ENCODE measurements around the gene RNF157. TPM values are rescaled to one million over a fixed set of nuclear protein-coding genes. Genes with fewer than 3 reads are reported as not detected.

The RNF157 gene
- total RNA-seq, 4 donors from 2014 or later: 1.7 to 6.6 (median 4.7) TPM

- intact Hi-C loops (cut with DNase I): no loop called here
- Histone ChIP-seq H3K4me3 (replicated peaks in 1 of 3) (no peak overlapping the region), H3K4me1 (peaks cover 33 to 52% of the 10 kb centered on the region in 2 donors), H3K27ac (no peak overlapping the region), H3K9me3 (no peaks in the 10 kb centered on the region), H3K36me3 (no peaks in the 10 kb centered on the region), H3K27me3 (no peaks in the 10 kb centered on the region)
- DNase-seq: no peak
- WGBS, 2 donors: 62 to 63% methylated on average over 10 of the region's 10 CpGs
- no peak for TF ChIP-seq CTCF (IDR thresholded peaks at IDR 0.05)
- TF ChIP-seq POLR2A (IDR thresholded peaks at IDR 0.05): no peak
These were observed 98.2 kb downstream of the RNF157 start for GRCh38 chr17:76142039-76142584.

- Histone ChIP-seq H3K36me3 (no peaks in the 10 kb centered on the region), H3K27ac (no peak within 1 kb of the TSS), H3K27me3 (no peaks in the 10 kb centered on the region), H3K4me1 (peaks cover 33 to 52% of the 10 kb centered on the region in 2 donors), H3K4me3 (replicated peaks in 1 of 3) (peak within 1 kb of the TSS in 2 of 3 donors; percentile 25 to 38), H3K9me3 (no peaks in the 10 kb centered on the region)
- peak; percentile 94 to 96 for DNase-seq
- TF ChIP-seq CTCF (IDR thresholded peaks at IDR 0.05) (no peak), POLR2A (IDR thresholded peaks at IDR 0.05) (no peak)
- intact Hi-C loops (cut with DNase I): no loop called here
- 12 to 13% methylated on average over 26 to 31 of the region's 59 CpGs for WGBS, 2 donors
These were observed 98.9 kb downstream of the RNF157 start, which contains the start of gene FOXJ1 for GRCh38 chr17:76141212-76142038. Gene FOXJ1, minus strand, starts transcription at chr17:76141245. Its CDS starts 850 bp downstream, at chr17:76140395.

GRCh38 chr17:76140661-76141211 is 99.6 kb downstream of the RNF157 start:
- intact Hi-C loops (cut with DNase I): no loop called here

GRCh38 chr17:76139801-76140660 is 100.3 kb downstream of the RNF157 start:
- Histone ChIP-seq H3K27me3 (no peaks in the 10 kb centered on the region), H3K27ac (no peak overlapping the region), H3K4me1 (peaks cover 33 to 45% of the 10 kb centered on the region in 2 donors), H3K36me3 (no peaks in the 10 kb centered on the region), H3K4me3 (replicated peaks in 1 of 3) (peak overlapping the region in 1 of 3 donors; percentile 14), H3K9me3 (no peaks in the 10 kb centered on the region)
- WGBS, 2 donors: 39 to 42% methylated on average over 5 to 30 of the region's 78 CpGs
- peak in 1 of 2 donors; percentile 49 for TF ChIP-seq POLR2A (IDR thresholded peaks at IDR 0.05)
- peak in 1 of 6 experiments; percentile 5 for TF ChIP-seq CTCF (IDR thresholded peaks at IDR 0.05)
- peak; percentile 63 to 69 for DNase-seq
- intact Hi-C loops (cut with DNase I): no loop called here

More at GRCh38 chr17:76140661-76141211, 99.6 kb downstream of the RNF157 start:
- peak overlapping the region in 2 of 3 donors; percentile 25 to 38 for H3K4me3 ChIP-seq (replicated peaks in 1 of 3)
- TF ChIP-seq CTCF (IDR thresholded peaks at IDR 0.05): no peak
- TF ChIP-seq POLR2A (IDR thresholded peaks at IDR 0.05): no peak
- 11 to 18% methylated on average over 20 to 21 of the region's 24 CpGs for WGBS, 2 donors
- no peaks in the 10 kb centered on the region for H3K27me3 ChIP-seq
- DNase-seq: no peak
- H3K9me3 ChIP-seq: no peaks in the 10 kb centered on the region
- peaks cover 33 to 46% of the 10 kb centered on the region in 2 donors for H3K4me1 ChIP-seq
- H3K36me3 ChIP-seq: no peaks in the 10 kb centered on the region
- no peak overlapping the region for H3K27ac ChIP-seq

Data from thyroid gland (tissue), 4 donors.